ENCODE results near the gene OR10AD1. TPM values are rescaled to one million over a fixed set of nuclear protein-coding genes. Genes with fewer than 3 reads are reported as not detected.
"Not testable (repeated sequence)": the region's sequence is repeated elsewhere in the genome, so short reads cannot be mapped to it uniquely, and the experiment has no call there.

Gene OR10AD1, protein sequence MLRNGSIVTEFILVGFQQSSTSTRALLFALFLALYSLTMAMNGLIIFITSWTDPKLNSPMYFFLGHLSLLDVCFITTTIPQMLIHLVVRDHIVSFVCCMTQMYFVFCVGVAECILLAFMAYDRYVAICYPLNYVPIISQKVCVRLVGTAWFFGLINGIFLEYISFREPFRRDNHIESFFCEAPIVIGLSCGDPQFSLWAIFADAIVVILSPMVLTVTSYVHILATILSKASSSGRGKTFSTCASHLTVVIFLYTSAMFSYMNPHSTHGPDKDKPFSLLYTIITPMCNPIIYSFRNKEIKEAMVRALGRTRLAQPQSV
- total RNA-seq, result not detected in 2 replicates

DNA sequence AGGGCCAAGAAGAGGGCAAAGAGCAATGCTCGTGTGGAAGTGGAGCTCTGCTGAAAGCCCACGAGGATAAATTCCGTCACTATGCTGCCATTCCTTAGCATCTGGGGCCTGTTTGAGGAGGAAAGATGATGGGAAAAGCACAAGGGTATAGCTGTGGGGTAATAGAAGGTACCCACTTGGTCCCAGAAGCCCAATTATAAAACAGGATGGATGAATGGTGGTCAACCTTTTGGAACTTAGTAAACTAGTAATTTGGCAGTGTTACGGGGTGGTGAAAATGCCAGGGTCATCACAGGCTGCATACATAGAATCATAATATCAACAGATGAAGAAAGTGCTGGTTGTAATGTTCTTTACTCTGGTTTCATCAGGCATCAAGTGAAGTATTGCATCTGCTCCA lies at the start of gene OR10AD1:
OR10AD1 (minus strand) TSS at position 101 of the 400 bp plus-strand sequence; CDS start at position 101, 0 bp downstream.
- Histone ChIP-seq H3K79me2 (ENCODE audit: insufficient read depth, low read length) (no peaks in the 10 kb centered on the region), H3K4me2 (ENCODE audit: insufficient read depth, low read length) (no peak within 1 kb of the TSS), H3K27ac (ENCODE audit: low read depth, low read length) (no peak within 1 kb of the TSS), H3K4me1 (ENCODE audit: insufficient read depth, low read length) (peaks cover 14% of the 10 kb centered on the region), H4K20me1 (ENCODE audit: insufficient read depth, low read length) (no peaks in the 10 kb centered on the region), H3K4me3 (ENCODE audit: insufficient read depth, low read length) (no peak within 1 kb of the TSS), H3K36me3 (ENCODE audit: insufficient read depth, low read length) (no peaks in the 10 kb centered on the region), H3K27me3 (ENCODE audit: insufficient read depth, low read length) (no peaks in the 10 kb centered on the region), H2AFZ (ENCODE audit: low read length) (no peak within 1 kb of the TSS), H3K9me3 (ENCODE audit: low read depth, low read length) (peaks cover 3% of the 10 kb centered on the region)
- DNase-seq (ENCODE audit: insufficient read length, low spot score, missing footprints), result no peak
- TF ChIP-seq, protein P1, sequence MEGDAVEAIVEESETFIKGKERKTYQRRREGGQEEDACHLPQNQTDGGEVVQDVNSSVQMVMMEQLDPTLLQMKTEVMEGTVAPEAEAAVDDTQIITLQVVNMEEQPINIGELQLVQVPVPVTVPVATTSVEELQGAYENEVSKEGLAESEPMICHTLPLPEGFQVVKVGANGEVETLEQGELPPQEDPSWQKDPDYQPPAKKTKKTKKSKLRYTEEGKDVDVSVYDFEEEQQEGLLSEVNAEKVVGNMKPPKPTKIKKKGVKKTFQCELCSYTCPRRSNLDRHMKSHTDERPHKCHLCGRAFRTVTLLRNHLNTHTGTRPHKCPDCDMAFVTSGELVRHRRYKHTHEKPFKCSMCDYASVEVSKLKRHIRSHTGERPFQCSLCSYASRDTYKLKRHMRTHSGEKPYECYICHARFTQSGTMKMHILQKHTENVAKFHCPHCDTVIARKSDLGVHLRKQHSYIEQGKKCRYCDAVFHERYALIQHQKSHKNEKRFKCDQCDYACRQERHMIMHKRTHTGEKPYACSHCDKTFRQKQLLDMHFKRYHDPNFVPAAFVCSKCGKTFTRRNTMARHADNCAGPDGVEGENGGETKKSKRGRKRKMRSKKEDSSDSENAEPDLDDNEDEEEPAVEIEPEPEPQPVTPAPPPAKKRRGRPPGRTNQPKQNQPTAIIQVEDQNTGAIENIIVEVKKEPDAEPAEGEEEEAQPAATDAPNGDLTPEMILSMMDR (IDR thresholded peaks at IDR 0.05; ENCODE audit: extremely low read depth, low read depth, low read length), result no peak

DNA sequence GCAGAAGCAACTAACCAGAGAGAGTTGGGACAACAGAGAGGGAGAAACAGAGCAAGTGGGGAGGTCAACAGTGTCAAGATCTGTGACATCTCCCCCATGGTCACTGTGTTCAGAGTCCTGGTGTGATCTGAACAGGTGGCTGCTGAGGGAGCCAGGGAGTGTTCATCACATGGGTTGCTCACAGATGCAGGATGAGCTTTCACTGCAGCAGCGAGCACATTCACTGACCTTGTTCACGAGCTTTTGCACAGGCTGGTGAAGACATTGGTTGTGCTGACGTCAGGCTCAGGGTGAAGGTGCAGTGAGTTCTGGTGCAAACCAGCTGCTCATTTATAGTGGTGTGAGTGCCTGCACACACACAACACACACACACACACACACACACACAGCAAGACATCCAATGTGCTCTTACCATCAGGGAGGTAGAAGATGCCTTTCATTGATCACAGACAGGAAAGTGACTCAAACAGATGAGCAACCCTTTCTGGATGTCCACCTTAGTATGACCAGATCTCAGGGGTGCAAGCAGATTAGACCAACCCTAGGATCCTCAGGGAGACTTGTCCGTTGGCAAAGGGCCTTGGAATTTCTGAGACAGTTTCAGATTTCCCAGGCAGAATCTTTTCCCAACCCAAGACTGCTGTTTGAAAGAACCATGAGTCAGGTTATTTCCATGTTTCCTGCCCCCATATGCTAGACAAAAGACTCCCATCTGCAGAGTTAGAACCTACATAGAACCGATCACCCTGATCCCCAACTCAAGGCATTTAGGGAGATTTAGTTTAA lies 44.3 kb upstream of the OR10AD1 start:
- TF ChIP-seq, protein P1 (IDR thresholded peaks at IDR 0.05; ENCODE audit: extremely low read depth, low read depth, low read length), result no peak
- Histone ChIP-seq H3K27me3 (ENCODE audit: insufficient read depth, low read length) (no peaks in the 10 kb centered on the region), H3K79me2 (ENCODE audit: insufficient read depth, low read length) (no peaks in the 10 kb centered on the region), H4K20me1 (ENCODE audit: insufficient read depth, low read length) (no peaks in the 10 kb centered on the region), H3K9me3 (ENCODE audit: low read depth, low read length) (no peaks in the 10 kb centered on the region), H3K36me3 (ENCODE audit: insufficient read depth, low read length) (no peaks in the 10 kb centered on the region), H3K4me3 (ENCODE audit: insufficient read depth, low read length) (no peak overlapping the region), H3K4me1 (ENCODE audit: insufficient read depth, low read length) (no peaks in the 10 kb centered on the region), H3K27ac (ENCODE audit: low read depth, low read length) (no peak overlapping the region), H3K4me2 (ENCODE audit: insufficient read depth, low read length) (no peak overlapping the region), H2AFZ (ENCODE audit: low read length) (no peak overlapping the region)
- DNase-seq (ENCODE audit: insufficient read length, low spot score, missing footprints), result no peak

DNA sequence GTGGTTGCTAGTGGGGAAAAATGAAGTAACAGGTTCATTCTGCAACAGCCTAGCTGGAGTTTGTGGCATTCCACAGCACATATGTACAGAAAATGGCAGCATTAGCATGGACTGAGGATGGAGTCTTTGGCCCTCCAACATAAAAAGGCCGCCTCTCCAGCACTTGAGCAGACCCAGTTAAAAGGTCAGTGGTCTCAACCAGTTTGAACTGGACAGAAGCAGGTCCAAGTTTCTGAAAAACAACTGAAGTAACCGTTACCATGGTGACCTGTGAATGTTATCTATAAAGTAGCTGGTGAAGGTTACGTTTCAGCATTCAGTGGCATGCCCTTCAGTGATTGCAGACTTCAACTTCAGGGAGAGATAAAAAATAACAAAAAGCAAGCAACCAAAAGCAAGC lies 34.1 kb upstream of the OR10AD1 start:
- TF ChIP-seq, protein P1 (IDR thresholded peaks at IDR 0.05; ENCODE audit: extremely low read depth, low read depth, low read length), result no peak
- no peak overlapping the region for H3K27ac ChIP-seq (ENCODE audit: low read depth, low read length)
- no peak overlapping the region for H3K4me3 ChIP-seq (ENCODE audit: insufficient read depth, low read length)
- H2AFZ ChIP-seq (ENCODE audit: low read length), result no peak overlapping the region
- no peaks in the 10 kb centered on the region for H3K9me3 ChIP-seq (ENCODE audit: low read depth, low read length)
- no peak overlapping the region for H3K4me2 ChIP-seq (ENCODE audit: insufficient read depth, low read length)
- H3K36me3 ChIP-seq (ENCODE audit: insufficient read depth, low read length), result no peaks in the 10 kb centered on the region
- DNase-seq (ENCODE audit: insufficient read length, low spot score, missing footprints), result no peak
- no peaks in the 10 kb centered on the region for H3K4me1 ChIP-seq (ENCODE audit: insufficient read depth, low read length)
- no peaks in the 10 kb centered on the region for H3K27me3 ChIP-seq (ENCODE audit: insufficient read depth, low read length)
- no peaks in the 10 kb centered on the region for H3K79me2 ChIP-seq (ENCODE audit: insufficient read depth, low read length)
- no peaks in the 10 kb centered on the region for H4K20me1 ChIP-seq (ENCODE audit: insufficient read depth, low read length)

DNA sequence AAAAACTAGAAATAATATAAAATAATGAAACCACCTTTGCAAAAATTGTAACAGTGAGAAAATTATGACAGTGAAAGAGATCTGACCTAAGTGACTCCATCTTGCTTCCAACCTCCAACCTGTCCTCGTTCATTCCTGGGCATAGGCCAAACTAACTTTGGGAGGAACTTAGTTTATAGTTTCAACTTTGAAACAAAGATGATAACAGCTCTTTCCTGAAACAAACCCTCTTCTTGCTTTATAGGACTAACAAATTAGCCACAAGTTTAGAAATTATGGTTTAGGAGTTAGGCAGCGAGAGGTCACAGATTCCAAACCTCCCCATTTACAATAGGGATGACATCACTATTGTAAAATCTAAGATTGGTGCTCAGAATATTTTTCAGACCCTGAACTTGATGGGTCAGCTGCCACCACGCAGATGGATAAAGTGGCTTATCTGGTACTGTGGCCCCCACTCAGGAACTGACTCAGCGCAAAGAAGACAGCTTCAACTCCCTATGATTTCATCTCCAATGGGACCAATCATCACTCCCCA lies 32.8 kb upstream of the OR10AD1 start:
- H3K9me3 ChIP-seq (ENCODE audit: low read depth, low read length), result no peaks in the 10 kb centered on the region
- H2AFZ ChIP-seq (ENCODE audit: low read length), result no peak overlapping the region
- no peak for DNase-seq (ENCODE audit: insufficient read length, low spot score, missing footprints)
- H3K4me1 ChIP-seq (ENCODE audit: insufficient read depth, low read length), result no peaks in the 10 kb centered on the region
- no peak overlapping the region for H3K4me2 ChIP-seq (ENCODE audit: insufficient read depth, low read length)
- H3K27me3 ChIP-seq (ENCODE audit: insufficient read depth, low read length), result no peaks in the 10 kb centered on the region
- TF ChIP-seq, protein P1 (IDR thresholded peaks at IDR 0.05; ENCODE audit: extremely low read depth, low read depth, low read length), result no peak
- H3K36me3 ChIP-seq (ENCODE audit: insufficient read depth, low read length), result no peaks in the 10 kb centered on the region
- H3K79me2 ChIP-seq (ENCODE audit: insufficient read depth, low read length), result no peaks in the 10 kb centered on the region
- H4K20me1 ChIP-seq (ENCODE audit: insufficient read depth, low read length), result no peaks in the 10 kb centered on the region
- no peak overlapping the region for H3K4me3 ChIP-seq (ENCODE audit: insufficient read depth, low read length)
- H3K27ac ChIP-seq (ENCODE audit: low read depth, low read length), result no peak overlapping the region

DNA sequence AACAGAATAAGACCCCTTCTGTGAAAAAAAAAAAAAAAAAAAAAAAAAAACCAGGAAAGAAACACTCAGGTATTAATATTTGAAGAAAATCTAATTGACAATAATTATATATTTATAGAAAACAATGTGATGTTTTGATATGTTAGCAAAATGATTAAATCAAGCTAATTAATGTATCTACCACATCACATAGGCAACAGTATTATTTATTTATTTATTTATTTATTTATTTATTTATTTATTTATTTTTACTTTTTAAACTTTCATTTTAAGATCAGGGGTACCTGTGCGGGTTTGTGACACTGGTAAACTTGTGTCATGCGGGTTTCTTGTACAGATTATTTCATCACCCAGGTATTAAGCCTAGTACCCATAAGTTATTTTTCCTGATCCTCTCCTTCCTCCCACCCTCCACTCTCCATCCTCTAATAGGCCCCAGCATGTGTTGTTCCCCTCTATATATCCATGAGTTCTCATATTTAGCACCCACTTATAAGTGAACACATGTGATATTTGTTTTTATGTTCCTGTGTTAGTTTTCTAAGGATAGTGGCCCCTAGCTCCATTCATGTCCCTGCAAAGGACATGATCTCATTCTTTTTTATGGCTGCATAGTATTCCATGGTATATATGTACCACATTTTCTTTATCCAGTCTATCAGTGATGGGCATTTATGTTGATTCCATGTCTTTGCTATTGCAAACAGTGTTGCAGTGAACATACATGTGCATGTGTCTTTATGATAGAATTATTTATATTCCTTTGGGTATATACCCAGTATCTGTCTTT lies 28.3 kb upstream of the OR10AD1 start:
- H3K4me1 ChIP-seq (ENCODE audit: insufficient read depth, low read length); H3K27ac ChIP-seq (ENCODE audit: low read depth, low read length); H3K36me3 ChIP-seq (ENCODE audit: insufficient read depth, low read length); H3K4me3 ChIP-seq (ENCODE audit: insufficient read depth, low read length); DNase-seq (ENCODE audit: insufficient read length, low spot score, missing footprints); H3K4me2 ChIP-seq (ENCODE audit: insufficient read depth, low read length); H3K79me2 ChIP-seq (ENCODE audit: insufficient read depth, low read length); H4K20me1 ChIP-seq (ENCODE audit: insufficient read depth, low read length); H3K27me3 ChIP-seq (ENCODE audit: insufficient read depth, low read length); H3K9me3 ChIP-seq (ENCODE audit: low read depth, low read length); H2AFZ ChIP-seq (ENCODE audit: low read length): not testable (repeated sequence)

Measured in osteoblast (primary cell).